Measurements from ENCODE around the gene LRRC34. TPM values are rescaled to one million over a fixed set of nuclear protein-coding genes. Genes with fewer than 3 reads are reported as not detected.
A peak's percentile ranks its signal among the peaks of the same experiment; 100 is the strongest.

LRRC34 gene
- total RNA-seq, 1 donor from 2014 or later, result 3.1 TPM

DNA sequence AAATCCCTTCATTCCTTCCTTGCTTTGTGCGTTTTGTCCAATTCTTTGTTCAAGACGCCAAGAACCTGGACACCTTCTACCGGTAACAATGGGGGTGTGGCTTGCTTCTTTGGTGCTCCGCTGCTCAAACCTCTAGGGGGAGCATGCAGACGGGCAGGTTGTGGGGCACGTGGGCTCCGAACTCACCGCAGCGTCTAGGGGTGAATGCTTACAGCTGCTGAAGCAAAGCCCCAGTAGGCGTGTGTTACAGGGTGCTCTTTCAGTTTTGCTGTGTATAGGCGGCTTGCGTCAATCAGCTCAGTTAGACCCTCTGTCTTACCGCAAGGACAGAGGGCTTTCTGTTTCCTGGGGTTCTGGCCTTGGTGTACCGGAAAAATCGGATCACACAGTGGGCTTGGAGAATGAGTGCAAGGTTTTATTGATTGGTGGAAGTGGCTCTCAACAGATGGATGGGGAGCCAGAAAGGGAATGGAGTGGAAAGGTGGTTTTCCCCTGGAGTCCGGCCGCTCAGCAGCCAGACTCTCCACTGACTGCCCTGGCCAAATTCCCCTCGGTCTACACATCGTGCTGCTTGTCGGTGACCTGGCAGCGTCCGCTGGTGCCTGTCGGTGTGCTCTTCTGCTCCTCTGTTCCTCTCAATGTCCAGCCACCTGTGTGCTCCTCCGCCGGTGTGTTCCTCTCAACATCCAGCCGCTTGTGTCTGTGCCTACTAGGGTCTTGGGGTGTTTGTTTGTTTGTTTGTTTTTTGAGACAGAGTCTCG, 1.2 kb upstream of the LRRC34 start:
- peak in 1 of 2 donors; percentile 33 for DNase-seq (ENCODE audit: low read depth in 2 of 2)

DNA sequence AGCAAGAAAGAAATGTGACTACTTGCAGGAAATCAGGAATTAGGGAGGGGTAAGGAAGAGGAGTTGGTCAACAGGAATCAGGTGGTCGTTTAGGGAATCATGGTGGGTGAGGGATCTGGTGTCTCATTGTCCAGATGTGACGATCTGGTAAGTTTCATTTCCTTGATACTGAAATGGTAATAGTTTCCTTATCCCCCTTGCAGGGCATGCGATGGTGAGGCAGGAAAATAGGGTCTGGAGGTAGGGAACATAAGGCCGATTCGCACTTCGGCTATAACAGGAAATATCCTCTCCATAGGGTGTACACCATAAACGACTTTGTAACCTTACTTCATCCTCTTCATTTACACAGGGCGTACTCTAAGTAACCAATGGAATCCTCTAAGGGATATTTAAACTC, 574 bp upstream of the LRRC34 start:
- no peak for DNase-seq (ENCODE audit: low read depth in 2 of 2)

DNA sequence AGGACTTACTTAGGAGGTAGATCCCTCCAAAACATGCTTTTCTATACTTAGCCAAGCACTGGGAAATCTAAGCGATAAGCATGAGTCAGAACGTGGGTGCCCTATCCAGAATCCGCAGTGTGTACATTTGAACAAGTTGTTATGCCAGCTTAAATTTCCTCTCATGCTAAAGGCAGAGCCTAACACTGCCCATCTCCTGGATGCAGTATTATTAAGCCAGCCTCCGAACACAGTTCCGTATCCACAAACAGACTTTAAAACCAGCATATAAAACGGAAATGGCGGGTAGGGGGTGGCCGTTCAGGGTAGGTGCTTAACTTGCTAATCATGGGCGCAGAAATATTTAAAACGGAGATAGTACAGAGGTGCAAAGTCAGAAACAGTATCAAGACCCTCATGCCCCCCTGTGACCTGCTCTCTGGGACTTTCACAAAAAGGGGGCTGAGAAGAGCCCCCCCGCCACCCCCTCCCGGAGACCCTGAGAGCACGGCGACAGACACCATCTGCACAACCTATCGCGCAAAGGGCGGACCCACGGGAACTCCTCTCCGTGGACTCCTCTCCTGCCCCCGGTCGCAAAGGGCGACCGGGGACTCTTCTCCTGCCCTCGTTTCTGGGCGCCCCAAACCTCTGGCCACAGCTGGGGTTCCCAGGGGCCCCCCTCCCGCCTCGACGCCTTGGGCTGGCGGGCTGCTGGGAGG, 923 bp downstream of the LRRC34 start:
- peak in 1 of 2 donors; percentile 39 for DNase-seq (ENCODE audit: low read depth in 2 of 2)

DNA sequence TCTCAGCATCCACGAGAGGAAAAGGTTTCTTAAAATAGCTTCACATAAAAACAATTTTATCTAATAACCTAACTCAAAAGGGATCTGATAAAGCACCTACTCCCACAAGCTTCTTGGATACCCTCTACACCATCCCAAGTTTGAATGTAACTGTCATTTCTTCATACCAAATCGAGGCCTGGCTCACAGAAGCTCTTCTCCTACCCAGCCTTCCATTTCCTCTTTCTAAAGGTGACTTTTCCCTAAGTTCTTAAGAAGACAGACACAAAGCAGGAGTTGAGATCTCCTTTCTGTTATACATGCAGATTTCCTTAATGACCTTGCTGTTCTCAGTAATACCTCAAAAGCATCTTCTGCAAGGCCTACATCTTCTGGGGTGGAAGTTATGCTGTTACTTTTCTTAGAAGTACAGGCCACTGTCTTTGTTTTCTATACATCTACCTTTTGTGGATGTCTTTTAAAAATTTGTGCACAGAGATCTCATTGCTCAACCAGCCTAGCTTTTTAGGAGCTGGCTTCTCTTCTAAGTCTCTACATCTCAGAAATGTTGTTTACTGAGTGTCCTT, 3.4 kb downstream of the LRRC34 start:
- DNase-seq (ENCODE audit: low read depth in 2 of 2), result no peak

DNA sequence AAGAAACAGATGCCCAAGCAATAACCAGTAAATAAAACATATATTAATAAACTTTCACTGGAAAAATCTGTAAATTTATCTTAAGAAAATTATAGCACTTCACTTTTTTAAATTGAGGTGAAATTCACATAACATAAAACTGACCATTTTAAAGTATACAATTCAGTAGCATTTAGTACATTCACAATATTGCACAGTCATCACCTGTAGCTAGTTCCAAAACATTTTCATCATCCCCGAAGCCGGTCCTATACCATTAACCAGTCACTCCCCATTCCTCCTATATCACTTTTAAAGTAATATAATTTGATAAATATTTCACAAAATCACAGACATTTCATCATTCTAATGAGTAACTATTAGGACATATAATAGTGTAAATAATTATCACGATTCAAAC, 8.0 kb downstream of the LRRC34 start:
- DNase-seq (ENCODE audit: low read depth in 2 of 2), result no peak

DNA sequence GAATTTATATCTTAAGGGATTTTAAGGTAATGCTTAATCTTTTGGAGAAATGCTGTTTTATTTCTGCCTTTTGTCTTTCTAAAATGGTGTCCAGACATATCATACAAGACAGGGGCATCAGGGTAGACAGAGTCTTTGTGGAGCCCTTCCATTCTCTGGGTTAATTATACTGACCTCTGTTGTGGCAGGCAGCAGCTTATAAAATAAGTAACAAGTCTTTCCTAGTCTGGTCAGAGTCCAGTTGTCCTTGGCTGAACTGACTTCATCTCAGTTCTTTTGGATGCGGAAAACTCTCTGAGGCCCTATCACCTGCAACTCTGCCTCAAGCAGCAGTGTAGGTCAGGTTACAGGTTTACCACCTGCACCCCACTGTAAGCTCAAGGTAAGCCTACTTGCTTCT, 20.3 kb downstream of the LRRC34 start:
- no peak for DNase-seq (ENCODE audit: low read depth in 2 of 2)

DNA sequence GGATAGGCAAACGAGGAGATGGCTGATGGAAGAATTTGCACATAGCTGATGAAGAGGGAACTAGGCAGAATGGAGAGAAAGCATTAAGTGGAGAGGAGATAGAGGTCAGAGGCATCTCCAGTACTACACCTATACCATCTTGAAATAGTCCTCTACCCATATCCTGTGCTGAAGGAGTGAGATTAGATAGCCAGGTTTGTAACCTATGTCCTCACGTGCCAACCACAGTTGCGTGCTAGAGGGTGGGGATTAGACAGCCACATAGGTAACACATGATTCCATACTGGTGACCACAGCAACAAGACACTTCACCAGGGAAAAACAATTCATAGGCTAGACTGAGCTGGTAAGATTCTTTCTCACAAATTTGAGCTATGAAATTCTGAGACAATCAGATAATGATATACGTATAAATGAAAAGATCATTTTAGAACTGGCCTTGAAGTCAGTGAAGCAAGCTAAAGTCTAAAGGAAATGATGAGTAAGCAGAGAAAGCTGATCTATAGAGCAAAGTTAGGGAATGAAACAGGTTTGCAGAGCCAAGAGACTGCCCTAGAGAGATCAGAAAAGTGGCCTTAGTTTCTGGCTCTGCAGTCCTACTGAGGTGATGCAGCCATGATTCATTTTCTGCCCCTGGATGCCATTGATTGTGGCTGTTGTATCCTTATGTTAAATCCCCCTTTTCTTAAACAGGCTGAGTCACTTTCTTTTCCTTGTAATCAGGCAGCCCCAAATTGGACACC, 21.8 kb downstream of the LRRC34 start:
- DNase-seq (ENCODE audit: low read depth in 2 of 2), result no peak

DNA sequence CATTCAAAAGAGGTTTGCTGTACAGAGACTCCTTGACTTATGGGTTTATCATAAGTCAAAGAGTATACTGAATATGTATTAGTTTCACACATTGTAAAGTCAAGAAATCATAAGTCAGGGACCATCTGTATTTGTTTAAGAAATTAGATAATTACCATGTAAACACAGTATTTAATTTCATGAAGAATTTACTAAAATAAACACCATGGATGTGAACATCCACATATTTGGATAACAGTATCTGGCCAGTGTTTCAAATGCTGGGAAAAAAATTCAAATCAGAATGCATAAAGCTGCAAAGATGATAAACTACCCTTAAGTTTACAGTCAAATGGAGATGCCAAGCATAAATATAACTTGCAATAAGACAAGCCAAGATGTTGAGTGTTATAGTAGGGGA, 22.5 kb downstream of the LRRC34 start:
- no peak for DNase-seq (ENCODE audit: low read depth in 2 of 2)

DNA sequence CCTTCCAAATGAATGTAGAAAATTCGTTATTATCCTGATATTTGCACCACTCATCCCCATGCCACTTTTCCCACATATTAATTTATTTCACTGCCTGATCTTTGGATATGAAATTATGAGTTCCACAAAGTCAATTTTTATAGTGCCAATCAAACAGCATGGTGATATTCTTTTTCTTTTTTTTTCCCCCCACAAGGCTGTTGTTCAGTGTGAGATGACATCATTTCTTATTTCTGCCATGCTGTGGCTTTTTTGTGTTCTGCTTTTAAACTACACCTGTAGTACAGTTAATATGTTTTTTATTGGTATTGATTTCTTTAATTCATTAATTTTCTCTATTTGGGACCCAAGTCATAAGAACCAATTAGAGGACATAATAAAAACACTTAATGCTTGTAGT, 24.9 kb downstream of the LRRC34 start:
- no peak for DNase-seq (ENCODE audit: low read depth in 2 of 2)

DNA sequence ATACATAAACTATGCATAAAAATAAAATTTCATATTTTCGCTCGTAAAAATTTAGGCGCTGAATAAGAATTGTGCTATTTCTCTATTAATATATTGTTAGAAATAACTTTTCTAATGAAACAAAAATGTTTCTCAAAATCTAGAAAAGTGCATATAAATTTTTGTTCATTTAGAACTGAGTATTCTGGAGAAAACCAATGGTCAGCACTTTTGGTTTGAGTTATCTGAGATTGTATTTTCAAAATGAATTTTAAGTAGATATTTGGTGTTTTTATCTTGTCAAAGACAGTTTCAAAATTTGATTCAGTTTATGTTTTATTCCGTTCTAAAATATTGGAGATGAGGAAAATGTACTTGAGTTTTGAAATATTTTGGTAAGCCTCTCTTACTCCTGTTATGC, 25.6 kb downstream of the LRRC34 start:
- DNase-seq (ENCODE audit: low read depth in 2 of 2), result no peak

DNA sequence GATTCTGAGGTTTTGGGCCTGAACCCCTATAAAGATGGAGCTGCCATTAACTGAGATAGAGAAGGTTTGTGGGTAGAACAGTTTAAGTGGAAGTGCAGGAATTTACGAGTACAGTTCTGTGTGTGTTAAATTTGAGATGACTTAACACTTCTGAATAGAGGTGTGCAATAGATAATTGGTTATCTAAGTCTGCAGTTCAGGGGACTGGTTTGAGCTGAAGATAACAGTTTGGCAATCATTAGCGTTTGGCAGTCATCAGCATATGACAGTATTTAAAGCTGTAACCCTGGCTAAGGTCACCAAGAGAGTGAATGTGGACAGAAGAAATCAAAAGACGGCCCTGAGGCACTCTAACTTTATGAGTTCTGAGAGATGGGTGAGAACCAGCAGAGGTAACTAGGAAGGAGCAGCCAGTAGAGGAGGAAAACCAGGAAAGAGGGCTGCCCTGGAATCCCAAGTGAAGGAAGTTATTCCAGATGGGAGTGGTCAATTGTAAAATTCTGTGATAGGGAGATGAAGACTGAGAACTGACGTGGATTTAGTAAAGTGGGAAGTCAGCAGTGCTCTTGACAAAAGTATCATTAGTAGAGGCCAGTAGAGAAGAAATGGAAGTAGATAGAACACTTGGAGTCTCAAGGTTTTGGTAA, 31.4 kb downstream of the LRRC34 start:
- no peak for DNase-seq (ENCODE audit: low read depth in 2 of 2)

DNA sequence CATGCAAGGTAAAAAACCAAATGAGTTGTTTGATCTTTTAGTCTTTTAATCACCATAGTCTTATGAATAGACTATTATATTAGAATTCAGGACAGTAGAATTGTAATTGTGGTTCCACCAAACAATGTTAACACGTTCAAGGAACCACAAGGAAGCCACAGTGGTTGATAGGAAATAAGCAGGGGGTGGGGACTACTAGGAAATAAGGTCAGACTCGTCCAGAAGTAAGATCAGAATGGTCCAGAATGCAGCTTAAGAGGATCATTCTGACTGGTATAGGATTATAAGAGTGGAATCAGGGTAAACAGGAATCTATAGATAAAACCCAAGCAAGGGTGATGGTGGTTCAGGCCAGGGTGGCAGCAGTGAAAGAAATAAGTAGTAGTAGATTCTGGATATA, 32.0 kb downstream of the LRRC34 start:
- DNase-seq (ENCODE audit: low read depth in 2 of 2), result no peak

DNA sequence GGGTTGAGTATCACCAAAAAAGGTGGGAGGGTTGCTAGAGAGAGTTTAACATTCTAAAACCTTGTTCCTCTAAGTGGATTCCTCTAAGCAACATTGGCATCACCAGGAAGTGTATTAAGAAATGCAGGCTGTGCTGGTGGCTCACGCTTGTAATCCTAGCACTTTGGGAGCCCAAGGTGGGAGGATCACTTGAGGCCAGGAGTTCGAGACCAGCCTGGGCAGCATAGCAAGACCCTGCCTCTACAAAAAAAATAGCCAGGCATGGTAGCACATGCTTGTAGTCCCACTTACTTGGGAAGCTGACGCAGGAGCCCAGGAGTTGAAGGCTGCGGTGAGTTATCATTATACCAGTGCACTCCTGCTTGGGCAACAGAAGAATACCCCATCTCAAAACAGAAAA, 34.9 kb downstream of the LRRC34 start:
- no peak for DNase-seq (ENCODE audit: low read depth in 2 of 2)

DNA sequence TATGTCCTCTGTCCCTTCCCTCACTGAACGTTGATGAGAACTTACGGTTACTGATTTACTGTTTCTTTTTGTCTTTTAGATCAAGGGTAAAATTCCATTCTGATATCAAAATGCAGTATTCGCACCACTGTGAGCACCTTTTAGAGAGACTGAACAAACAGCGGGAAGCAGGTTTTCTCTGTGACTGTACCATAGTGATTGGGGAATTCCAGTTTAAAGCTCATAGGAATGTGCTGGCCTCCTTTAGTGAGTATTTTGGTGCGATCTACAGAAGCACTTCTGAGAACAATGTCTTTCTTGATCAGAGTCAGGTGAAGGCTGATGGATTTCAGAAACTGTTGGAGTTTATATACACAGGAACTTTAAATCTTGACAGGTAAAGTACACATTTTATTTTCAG, 38.5 kb downstream of the LRRC34 start:
- DNase-seq (ENCODE audit: low read depth in 2 of 2), result peak in 1 of 2 donors; percentile 22

DNA sequence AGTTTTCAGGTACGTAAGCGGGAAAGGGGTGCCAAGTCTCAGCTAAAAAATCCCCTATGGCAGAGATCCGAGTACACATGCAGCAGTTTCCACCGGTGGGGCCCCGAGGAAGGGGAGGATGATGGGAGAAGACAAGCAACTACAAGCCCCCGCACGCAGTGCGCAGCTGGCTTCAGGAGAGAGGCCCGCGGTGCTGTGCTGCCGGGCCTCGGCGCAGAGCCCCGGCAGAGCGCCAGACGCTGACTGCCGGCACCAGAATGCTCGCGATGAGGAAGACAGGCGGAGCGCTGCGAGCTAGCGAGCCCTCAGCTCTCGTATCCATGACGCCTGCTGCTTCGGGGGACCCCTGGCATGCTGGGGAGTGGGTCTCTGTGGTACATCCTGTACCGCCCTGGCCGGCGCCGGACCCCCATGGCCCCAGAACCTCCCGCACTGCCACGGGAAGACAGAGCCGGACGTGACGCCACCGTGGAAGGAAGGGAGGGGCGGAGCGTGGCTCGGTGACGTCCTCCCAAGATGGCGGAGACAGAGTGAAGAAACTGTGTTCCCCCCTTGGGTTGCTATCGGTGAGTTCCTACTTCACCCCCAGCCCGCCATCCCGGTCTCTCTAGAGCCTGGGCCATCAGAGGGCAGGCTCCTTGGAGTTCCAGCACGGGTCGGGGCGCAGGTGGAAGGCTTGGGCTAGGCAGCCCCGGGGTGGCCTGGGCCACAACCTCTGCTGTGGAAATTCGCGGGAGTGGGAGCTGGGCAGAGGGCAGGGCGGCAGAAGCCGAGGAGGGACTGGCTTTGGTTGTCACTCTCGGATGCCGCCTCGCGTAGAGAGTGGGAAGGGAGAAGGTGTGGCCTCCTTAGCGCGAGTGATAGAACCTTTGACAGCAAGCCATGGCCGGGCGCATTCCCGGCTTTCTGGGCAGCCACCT, 39.5 kb downstream of the LRRC34 start, which contains the start of gene MYNN:
Gene MYNN, plus strand, starts transcription at position 500 of the 920 bp plus-strand sequence. CDS start 900 bp downstream, outside the sequence.
- peak; percentile 78 to 91 for DNase-seq (ENCODE audit: low read depth in 2 of 2)

DNA sequence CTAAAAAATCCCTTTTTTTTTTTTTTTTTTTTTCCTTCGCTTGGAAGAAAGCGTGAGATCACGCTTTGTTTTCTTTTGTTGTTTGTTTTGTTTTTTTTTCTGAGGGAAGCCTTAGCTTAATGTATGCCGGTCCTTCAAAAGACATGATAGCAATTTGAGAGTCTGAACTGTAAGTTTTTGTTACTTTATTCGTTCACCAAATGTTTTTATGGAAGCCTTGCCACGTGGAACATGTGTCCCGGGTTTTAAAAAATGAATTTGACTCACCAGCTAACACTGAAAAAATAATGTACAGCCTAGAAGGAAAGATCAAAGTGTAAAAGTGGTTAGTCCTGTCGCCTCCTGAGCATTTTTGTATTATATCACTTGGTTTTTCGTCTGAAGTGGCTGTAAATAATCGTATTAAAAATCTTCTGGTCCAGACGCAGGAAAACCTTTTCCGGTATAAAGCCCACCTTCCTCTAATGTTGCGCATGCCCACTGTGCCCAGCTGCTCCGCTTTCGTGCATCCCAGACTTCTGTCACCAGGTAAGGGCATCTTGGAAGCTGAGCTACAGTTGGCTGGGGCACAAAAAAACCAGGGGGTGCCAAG, 40.3 kb downstream of the LRRC34 start:
- peak; percentile 72 to 85 for DNase-seq (ENCODE audit: low read depth in 2 of 2)

DNA sequence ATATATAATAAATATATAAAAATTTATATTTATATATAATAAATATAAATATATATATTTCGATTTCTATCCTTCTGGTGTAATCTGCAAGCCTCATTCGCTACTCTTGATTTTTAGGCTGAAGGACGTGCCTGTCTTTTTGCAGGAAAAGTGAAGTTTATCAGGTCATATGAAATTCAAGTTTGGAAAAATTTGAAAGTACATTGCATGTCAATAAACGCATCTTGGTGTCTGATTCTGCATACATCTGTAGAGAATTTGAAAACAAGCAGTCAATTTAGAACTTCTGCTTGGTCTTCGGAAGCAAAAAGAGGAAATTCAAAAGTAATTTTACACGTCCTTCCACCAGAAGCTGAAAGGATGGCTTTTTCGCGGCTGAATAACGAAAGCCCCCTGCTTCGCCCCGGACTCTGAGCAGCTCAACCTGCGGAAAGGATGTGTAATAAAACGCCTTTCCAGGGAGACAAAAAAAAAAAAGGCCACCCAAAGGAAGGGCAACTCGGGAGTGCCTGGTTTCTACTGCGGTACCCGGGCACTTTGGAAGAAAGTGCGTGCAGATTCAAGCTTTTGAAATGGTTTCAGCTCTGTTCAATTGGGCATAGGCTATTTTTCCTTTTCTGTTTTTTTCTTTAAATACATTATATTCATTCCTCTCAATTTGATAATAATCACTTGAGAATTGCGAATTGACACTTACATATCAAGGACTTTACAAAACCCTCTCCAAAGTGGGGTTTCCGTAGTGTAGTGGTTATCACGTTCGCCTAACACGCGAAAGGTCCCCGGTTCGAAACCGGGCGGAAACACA, 41.0 kb downstream of the LRRC34 start:
- DNase-seq (ENCODE audit: low read depth in 2 of 2), result peak; percentile 83 to 88

DNA sequence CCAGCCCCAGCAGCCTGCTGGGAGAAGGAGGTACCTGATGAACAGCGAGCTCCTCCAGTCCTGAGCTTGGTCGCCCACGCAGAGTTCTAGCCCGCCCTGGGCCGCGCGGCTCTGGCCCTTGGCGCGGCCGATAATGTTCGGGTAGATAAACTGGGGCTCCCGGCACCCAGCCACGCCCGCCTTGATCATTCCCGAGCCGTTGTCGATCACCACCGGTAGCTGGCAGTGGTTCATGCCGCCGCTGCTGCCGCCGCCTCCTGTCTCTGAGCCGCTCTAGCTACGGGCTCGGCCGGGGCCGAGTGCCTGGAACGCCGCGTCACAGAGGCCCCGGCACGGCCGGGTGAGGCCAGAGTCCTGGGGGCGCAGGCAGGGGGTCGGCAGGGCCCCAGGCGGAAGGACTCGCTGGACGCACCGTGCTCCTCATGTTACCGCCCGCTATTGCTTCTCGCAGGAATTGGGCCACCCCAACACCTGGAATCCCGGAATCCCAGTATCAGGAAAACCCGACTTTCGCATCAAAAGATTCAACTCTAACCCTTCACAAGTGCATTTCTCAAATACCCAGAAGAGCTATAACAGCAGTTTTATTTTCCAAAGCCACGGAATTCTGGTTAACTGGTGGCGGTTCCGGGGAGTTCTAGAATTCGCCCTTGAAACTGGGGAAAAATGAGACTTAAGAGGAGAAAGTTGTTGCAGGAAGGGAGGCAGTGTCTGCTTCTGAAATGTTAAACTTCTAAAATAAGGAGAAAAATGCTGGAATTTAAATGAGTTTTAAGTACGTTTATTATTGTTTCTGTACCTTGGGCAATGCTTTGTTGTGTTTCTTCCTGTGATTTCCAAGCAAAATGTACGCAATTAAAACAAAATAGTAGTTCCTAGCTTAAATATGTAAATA, 43.2 kb downstream of the LRRC34 start, which contains the start of gene ACTRT3:
Gene ACTRT3, minus strand, starts transcription at position 275 of the 895 bp plus-strand sequence. Its CDS starts 41 bp downstream, at position 234.
- DNase-seq (ENCODE audit: low read depth in 2 of 2), result peak in 1 of 2 donors; percentile 57

Data from dermis microvascular lymphatic vessel endothelial cell (primary cell).